KOPT-K1 (cell line): Measurements from ENCODE around the gene TP53BP1.

Source experiments
- H3K27ac ChIP-seq: fragments of 200-600 bp; sonication (generic); 2 replicates; pipeline ENCODE4 v1.5.1; 2016; ENCODE audit warnings: antibody characterized with exemption, mild to moderate bottlenecking, low read depth, low read length; ENCODE audit not compliant: poor library complexity, severe bottlenecking
- H3K36me3 ChIP-seq: fragments of 200-600 bp; sonication (generic); 2 replicates; pipeline ENCODE4 v1.5.1; 2017; ENCODE audit warnings: antibody characterized with exemption, mild to moderate bottlenecking, low read length, moderate library complexity; ENCODE audit not compliant: insufficient read depth
- H3K9me3 ChIP-seq: fragments of 200-600 bp; sonication (generic); 2 replicates; pipeline ENCODE4 v1.5.1; 2017; ENCODE audit warnings: antibody characterized with exemption, low read length, mild to moderate bottlenecking; ENCODE audit not compliant: insufficient read depth, poor library complexity, severe bottlenecking

Gene TP53BP1

GRCh38 chr15:43473885-43474284 is 19.1 kb downstream of the TP53BP1 start:
- Histone ChIP-seq H3K27ac (no peak overlapping the region), H3K9me3 (no peaks in the 10 kb centered on the region), H3K36me3 (peaks cover 91% of the 10 kb centered on the region)

- H3K9me3 ChIP-seq = no peaks in the 10 kb centered on the region
- H3K27ac ChIP-seq = no peak overlapping the region
- H3K36me3 ChIP-seq = peaks cover 91% of the 10 kb centered on the region
Measured at GRCh38 chr15:43471975-43472374, 21.0 kb downstream of the TP53BP1 start.

- Histone ChIP-seq H3K27ac (no peak overlapping the region), H3K36me3 (peaks cover 92% of the 10 kb centered on the region), H3K9me3 (no peaks in the 10 kb centered on the region)
Measured at GRCh38 chr15:43469867-43470266, 23.1 kb downstream of the TP53BP1 start.

- Histone ChIP-seq H3K9me3 (no peaks in the 10 kb centered on the region), H3K36me3 (peaks cover 88% of the 10 kb centered on the region), H3K27ac (no peak overlapping the region)
Measured at GRCh38 chr15:43465100-43465499, 27.9 kb downstream of the TP53BP1 start.

GRCh38 chr15:43463998-43464397 is 29.0 kb downstream of the TP53BP1 start:
- no peaks in the 10 kb centered on the region for H3K9me3 ChIP-seq
- H3K36me3 ChIP-seq = peaks cover 79% of the 10 kb centered on the region
- no peak overlapping the region for H3K27ac ChIP-seq

GRCh38 chr15:43463507-43463906 is 29.4 kb downstream of the TP53BP1 start:
- no peak overlapping the region for H3K27ac ChIP-seq
- H3K36me3 ChIP-seq = peaks cover 79% of the 10 kb centered on the region
- H3K9me3 ChIP-seq = no peaks in the 10 kb centered on the region

GRCh38 chr15:43449981-43450380 is 43.0 kb downstream of the TP53BP1 start:
- H3K9me3 ChIP-seq = no peaks in the 10 kb centered on the region
- peaks cover 23% of the 10 kb centered on the region for H3K36me3 ChIP-seq
- no peak overlapping the region for H3K27ac ChIP-seq

- Histone ChIP-seq H3K9me3 (no peaks in the 10 kb centered on the region), H3K27ac (no peak overlapping the region), H3K36me3 (peaks cover 33% of the 10 kb centered on the region)
Measured at GRCh38 chr15:43446344-43446743, 46.6 kb downstream of the TP53BP1 start.

GRCh38 chr15:43441316-43441715 is 51.6 kb downstream of the TP53BP1 start:
- H3K9me3 ChIP-seq = no peaks in the 10 kb centered on the region
- peaks cover 63% of the 10 kb centered on the region for H3K36me3 ChIP-seq
- no peak overlapping the region for H3K27ac ChIP-seq

GRCh38 chr15:43440721-43441281 is 52.2 kb downstream of the TP53BP1 start:
- no peak overlapping the region for H3K27ac ChIP-seq
- H3K36me3 ChIP-seq = peaks cover 64% of the 10 kb centered on the region
- H3K9me3 ChIP-seq = no peaks in the 10 kb centered on the region

- Histone ChIP-seq H3K36me3 (peaks cover 49% of the 10 kb centered on the region), H3K27ac (no peak overlapping the region), H3K9me3 (no peaks in the 10 kb centered on the region)
Measured at GRCh38 chr15:43439268-43439667, 53.7 kb downstream of the TP53BP1 start.

- no peak overlapping the region for H3K27ac ChIP-seq
- H3K36me3 ChIP-seq = peaks cover 72% of the 10 kb centered on the region
- no peaks in the 10 kb centered on the region for H3K9me3 ChIP-seq
Measured at GRCh38 chr15:43436395-43436794, 56.6 kb downstream of the TP53BP1 start.

GRCh38 chr15:43434446-43434845 is 58.5 kb downstream of the TP53BP1 start:
- H3K9me3 ChIP-seq = no peaks in the 10 kb centered on the region
- peak overlapping the region; percentile 13 for H3K27ac ChIP-seq
- H3K36me3 ChIP-seq = peaks cover 78% of the 10 kb centered on the region

- H3K9me3 ChIP-seq = no peaks in the 10 kb centered on the region
- H3K27ac ChIP-seq = no peak overlapping the region
- peaks cover 73% of the 10 kb centered on the region for H3K36me3 ChIP-seq
Measured at GRCh38 chr15:43433661-43434303, 59.2 kb downstream of the TP53BP1 start.

- Histone ChIP-seq H3K27ac (no peak overlapping the region), H3K36me3 (peaks cover 71% of the 10 kb centered on the region), H3K9me3 (no peaks in the 10 kb centered on the region)
Measured at GRCh38 chr15:43433165-43433564, 59.8 kb downstream of the TP53BP1 start.

- H3K9me3 ChIP-seq = no peaks in the 10 kb centered on the region
- H3K27ac ChIP-seq = no peak overlapping the region
- peaks cover 75% of the 10 kb centered on the region for H3K36me3 ChIP-seq
Measured at GRCh38 chr15:43429687-43430086, 63.3 kb downstream of the TP53BP1 start.
